IMR-90 (cell line): ENCODE data around the gene RAB31.

ENCODE experiments used
- CEBPB ChIP-seq: IDR thresholded peaks from 2 replicates; pipeline ENCODE4 v1.6.1; 2012; ENCODE audit warnings: low read depth, low read length, improper control_type of control experiment
- CTCF ChIP-seq: conservative IDR thresholded peaks from 2 replicates; pipeline ENCODE4 v1.5.1; 2012; ENCODE audit warnings: mild to moderate bottlenecking, low read depth, low read length, improper control_type of control experiment
- MAFK ChIP-seq: IDR thresholded peaks from 2 replicates; pipeline ENCODE4 v1.6.1; 2012; ENCODE audit warnings: low read depth, low read length, improper control_type of control experiment
- NFE2L2 ChIP-seq: fragments of 150-350 bp; IDR thresholded peaks from 2 replicates; pipeline ENCODE4 v1.6.1; 2016; ENCODE audit warnings: low read depth, mild to moderate bottlenecking, low read length
- POLR2A ChIP-seq: IDR thresholded peaks from 2 replicates; pipeline ENCODE4 v1.6.1; 2012; ENCODE audit warnings: mild to moderate bottlenecking, low read depth, low read length
- RFX5 ChIP-seq: IDR thresholded peaks from 2 replicates; pipeline ENCODE4 v1.8.0; 2012; ENCODE audit warnings: low read depth, mild to moderate bottlenecking, low read length, moderate library complexity
- SMC3 ChIP-seq: fragments of 150-350 bp; IDR thresholded peaks from 2 replicates; pipeline ENCODE4 v1.6.1; 2016; ENCODE audit warnings: low read depth, mild to moderate bottlenecking, antibody characterized with exemption, low read length, moderate library complexity

GRCh38 chr18:9774150-9774549 lies 66.0 kb downstream of the RAB31 start:
- no peak for TF ChIP-seq SMC3
- TF ChIP-seq NFE2L2: no peak
- TF ChIP-seq CTCF: no peak
- no peak for TF ChIP-seq POLR2A
- no peak for TF ChIP-seq RFX5
- TF ChIP-seq MAFK: no peak
- TF ChIP-seq CEBPB: no peak
